GM23338 (cell line): ENCODE results near the gene VANGL1. TPM values are rescaled to one million over a fixed set of nuclear protein-coding genes. Genes with fewer than 3 reads are reported as not detected.

Experiments
- ATAC-seq: fragments of 200-7000 bp; cut with Tn5 transposase; 3 replicates; pipeline ENCODE4 v1.9.1; 2020
- DNase-seq: peaks from one replicate; pipeline ENCODE4 v3.0.0-alpha.2; 2015; ENCODE audit warnings: low spot score
- H2AFZ ChIP-seq: fragments of 200-600 bp; sonication (generic); 2 replicates; pipeline ENCODE4 v1.8.0; 2016; ENCODE audit warnings: antibody characterized with exemption, mild to moderate bottlenecking, moderate library complexity
- H3F3A ChIP-seq: fragments of 200-600 bp; sonication (generic); replicated peaks from 2 replicates; pipeline ENCODE4 v1.8.0; 2017; ENCODE audit warnings: antibody characterized with exemption, mixed run types, low read depth
- H3K27ac ChIP-seq: fragments of 200-600 bp; sonication (generic); 2 replicates; pipeline ENCODE4 v1.6.1; 2016; ENCODE audit warnings: low read depth
- H3K27me3 ChIP-seq: fragments of 200-600 bp; sonication (generic); 2 replicates; pipeline ENCODE4 v1.8.0; 2016; ENCODE audit warnings: mild to moderate bottlenecking, mixed run types, moderate library complexity; ENCODE audit not compliant: insufficient read depth
- H3K36me3 ChIP-seq: fragments of 200-600 bp; sonication (generic); 2 replicates; pipeline ENCODE4 v1.8.0; 2016; ENCODE audit warnings: mild to moderate bottlenecking; ENCODE audit not compliant: insufficient read depth
- H3K4me1 ChIP-seq: fragments of 200-600 bp; sonication (generic); 2 replicates; pipeline ENCODE4 v1.8.0; 2016; ENCODE audit warnings: mild to moderate bottlenecking, moderate library complexity; ENCODE audit not compliant: insufficient read depth
- H3K4me2 ChIP-seq: fragments of 200-600 bp; sonication (generic); 2 replicates; pipeline ENCODE4 v1.7.1; 2017; ENCODE audit warnings: mixed run types
- H3K4me3 ChIP-seq: fragments of 200-600 bp; sonication (generic); 2 replicates; pipeline ENCODE4 v1.6.1; 2016; ENCODE audit warnings: mixed run types
- H3K79me2 ChIP-seq: fragments of 200-600 bp; sonication (generic); replicated peaks from 2 replicates; pipeline ENCODE4 v1.8.0; 2017; ENCODE audit warnings: mild to moderate bottlenecking; ENCODE audit not compliant: insufficient read depth
- H3K9me2 ChIP-seq: fragments of 200-600 bp; sonication (generic); 2 replicates; pipeline ENCODE4 v1.8.0; 2017; ENCODE audit not compliant: insufficient read depth
- H4K20me1 ChIP-seq: fragments of 200-600 bp; sonication (generic); replicated peaks from 2 replicates; pipeline ENCODE4 v1.8.0; 2017; ENCODE audit warnings: mild to moderate bottlenecking; ENCODE audit not compliant: insufficient read depth
- H3K27ac Mint-ChIP-seq: 2 replicates; pipeline ENCODE4 v1.8.0; 2020; ENCODE audit warnings: inconsistent platforms, mild to moderate bottlenecking, moderate library complexity, mixed read lengths
- H3K27me3 Mint-ChIP-seq: 3 replicates; pipeline ENCODE4 v1.8.0; 2022; ENCODE audit warnings: low read depth, mild to moderate bottlenecking, moderate library complexity, mixed read lengths, inconsistent platforms; ENCODE audit not compliant: insufficient read depth, poor library complexity
- H3K36me3 Mint-ChIP-seq: 3 replicates; pipeline ENCODE4 v1.8.0; 2021; ENCODE audit warnings: low read depth, mild to moderate bottlenecking, inconsistent platforms, moderate library complexity, mixed read lengths
- H3K4me1 Mint-ChIP-seq: 3 replicates; pipeline ENCODE4 v1.8.0; 2020; ENCODE audit warnings: mild to moderate bottlenecking, inconsistent platforms, mixed read lengths
- H3K4me3 Mint-ChIP-seq: 3 replicates; pipeline ENCODE4 v1.8.0; 2021; ENCODE audit warnings: moderate library complexity, mild to moderate bottlenecking, inconsistent platforms, mixed read lengths
- H3K9me3 Mint-ChIP-seq: 3 replicates; pipeline ENCODE4 v1.8.0; 2020; ENCODE audit warnings: moderate library complexity, mild to moderate bottlenecking, inconsistent platforms, mixed read lengths
- CTCF ChIP-seq, 2 experiments: fragments of 200-600 bp in 1 of 2; sonication (generic) in 1 of 2; conservative IDR thresholded peaks; 2 replicates each; pipeline versions ENCODE4 v1.5.1 to v1.6.1; 2016 to 2017; ENCODE audit warnings: antibody characterized with exemption in 2 of 2, low read depth in 2 of 2, mild to moderate bottlenecking in 2 of 2, moderate library complexity in 1 of 2
- ETS1 ChIP-seq: IDR thresholded peaks from 2 replicates; pipeline ENCODE4 v1.6.1; 2016; ENCODE audit warnings: antibody characterized with exemption
- JUNB ChIP-seq: IDR thresholded peaks from one replicate; pipeline ENCODE4 v1.6.1; 2016; ENCODE audit warnings: antibody characterized with exemption; ENCODE audit not compliant: unreplicated experiment
- NANOG ChIP-seq: IDR thresholded peaks from 2 replicates; pipeline ENCODE4 v1.6.1; 2016; ENCODE audit warnings: antibody characterized with exemption, borderline replicate concordance
- REST ChIP-seq: IDR thresholded peaks from one replicate; pipeline ENCODE4 v1.6.1; 2018; ENCODE audit warnings: antibody characterized with exemption; ENCODE audit not compliant: unreplicated experiment
- ZNF331 ChIP-seq: fragments of 250-450 bp; sonication (Bioruptor Pico); IDR thresholded peaks from 2 replicates; pipeline ENCODE4 v1.5.0; 2020; ENCODE audit warnings: low read depth, mild to moderate bottlenecking, moderate library complexity
- polyA plus RNA-seq: library from polyadenylated mRNA; unstranded; fragments of >200 nt; fragmentation: Nextera tagmentation; extraction: Ambion mirVana; gene quantifications from 2 replicates; pipeline ENCODE4 v1.2.1, GENCODE V29; 2016
- total RNA-seq: library from RNA; depleted of rRNA; stranded (reverse); fragments of >200 nt; shearing (Covaris generic); gene quantifications from 2 replicates; pipeline ENCODE4 v1.2.3, GENCODE V29; 2014

VANGL1 gene
- total and polyA plus RNA-seq, 2 experiments from 2014 or later, result 4.4 to 14.4 TPM

- Histone ChIP-seq H3K9me2 (no peaks in the 10 kb centered on the region), H3K4me1 (no peaks in the 10 kb centered on the region), H3K79me2 (no peaks in the 10 kb centered on the region), H2AFZ (no peak overlapping the region), H4K20me1 (no peaks in the 10 kb centered on the region), H3K4me3 (no peak overlapping the region), H3K27me3 (no peaks in the 10 kb centered on the region), H3K4me2 (no peak overlapping the region), H3F3A (no peaks in the 10 kb centered on the region), H3K36me3 (no peaks in the 10 kb centered on the region), H3K27ac (no peak overlapping the region)
- DNase-seq (no peak), ATAC-seq (no peak)
- Mint-ChIP-seq H3K27me3 (no peaks in the 10 kb centered on the region), H3K4me1 (no peaks in the 10 kb centered on the region), H3K4me3 (no peak overlapping the region), H3K9me3 (no peaks in the 10 kb centered on the region; the same call in 2 of the 3 replicates), H3K36me3 (no peaks in the 10 kb centered on the region), H3K27ac (no peak overlapping the region)
- 0 out of 4 replicates have a peak, but pooled peaks of 1 of the 2 experiments have one; percentile 2 for TF ChIP-seq CTCF (conservative IDR thresholded peaks at IDR 0.05; ENCODE audit: low read depth in 2 of 2)
- TF ChIP-seq ZNF331, result no peak
These were observed 59.3 kb downstream of the VANGL1 start for GRCh38 chr1:115701090-115701489.

GRCh38 chr1:115702959-115703358 is 61.2 kb downstream of the VANGL1 start:
- peaks cover 2% of the 10 kb centered on the region; the same call in 2 of the 3 replicates for H3K4me1 Mint-ChIP-seq
- H3F3A ChIP-seq, result no peaks in the 10 kb centered on the region
- no peaks in the 10 kb centered on the region for H3K36me3 Mint-ChIP-seq
- H3K27ac ChIP-seq, result no peak overlapping the region
- no peaks in the 10 kb centered on the region for H3K9me2 ChIP-seq
- no peaks in the 10 kb centered on the region for H3K4me1 ChIP-seq
- H3K27me3 ChIP-seq, result no peaks in the 10 kb centered on the region
- no peaks in the 10 kb centered on the region; the same call in 2 of the 3 replicates for H3K9me3 Mint-ChIP-seq
- no peaks in the 10 kb centered on the region for H3K36me3 ChIP-seq
- no peak overlapping the region for H3K4me3 ChIP-seq
- ATAC-seq, result no peak
- no peak for DNase-seq
- H3K27ac Mint-ChIP-seq, result no peak overlapping the region
- no peaks in the 10 kb centered on the region for H3K79me2 ChIP-seq
- H3K4me2 ChIP-seq, result no peak overlapping the region
- no peak overlapping the region for H2AFZ ChIP-seq
- H3K27me3 Mint-ChIP-seq, result no peaks in the 10 kb centered on the region
- no peaks in the 10 kb centered on the region for H4K20me1 ChIP-seq
- no peak overlapping the region for H3K4me3 Mint-ChIP-seq
- TF ChIP-seq CTCF (conservative IDR thresholded peaks at IDR 0.05; ENCODE audit: low read depth in 2 of 2) (no peak), NANOG (no peak), REST (no peak), JUNB (no peak), ETS1 (no peak)
